Measurements from ENCODE around the gene FAM219A.
"Not testable (repeated sequence)": the region's sequence is repeated elsewhere in the genome, so short reads cannot be mapped to it uniquely, and the experiment has no call there.

FAM219A gene

DNA sequence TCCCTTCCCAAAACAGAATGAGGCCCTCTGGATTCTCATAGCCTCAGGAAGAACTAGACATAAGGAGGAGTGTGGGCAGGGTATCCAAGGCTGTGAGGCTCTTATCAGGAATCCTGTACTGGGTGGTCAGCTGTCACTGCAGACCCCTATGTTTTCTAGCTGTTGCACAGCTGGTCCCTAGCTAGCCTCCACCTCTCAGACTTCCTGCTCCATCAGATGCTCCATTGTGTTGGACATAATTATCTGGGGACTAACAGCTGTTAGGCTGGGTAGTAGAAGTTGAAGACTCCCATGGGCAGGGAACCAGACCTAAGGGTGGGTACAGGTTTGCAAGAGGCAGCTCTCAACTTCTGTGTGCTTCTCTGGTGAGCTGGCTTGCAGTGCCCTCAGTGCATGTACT lies 18.4 kb downstream of the FAM219A start:
- no peak for DNase-seq

DNA sequence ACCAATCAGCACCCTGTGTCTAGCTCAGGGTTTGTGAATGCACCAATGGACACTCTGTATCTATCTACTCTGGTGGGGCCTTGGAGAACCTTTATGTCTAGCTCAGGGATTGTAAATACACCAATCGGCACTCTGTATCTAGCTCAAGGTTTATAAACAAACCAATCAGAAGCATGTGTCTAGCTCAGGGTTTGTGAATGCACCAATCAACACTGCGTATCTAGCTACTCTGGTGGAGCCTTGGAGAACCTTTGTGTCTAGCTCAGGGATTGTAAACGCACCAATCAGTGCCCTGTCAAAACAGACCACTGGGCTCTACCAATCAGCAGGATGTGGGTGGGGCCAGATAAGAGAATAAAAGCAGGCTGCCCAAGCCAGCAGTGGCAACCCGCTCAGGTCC lies 19.9 kb downstream of the FAM219A start:
- DNase-seq = not testable (repeated sequence)

DNA sequence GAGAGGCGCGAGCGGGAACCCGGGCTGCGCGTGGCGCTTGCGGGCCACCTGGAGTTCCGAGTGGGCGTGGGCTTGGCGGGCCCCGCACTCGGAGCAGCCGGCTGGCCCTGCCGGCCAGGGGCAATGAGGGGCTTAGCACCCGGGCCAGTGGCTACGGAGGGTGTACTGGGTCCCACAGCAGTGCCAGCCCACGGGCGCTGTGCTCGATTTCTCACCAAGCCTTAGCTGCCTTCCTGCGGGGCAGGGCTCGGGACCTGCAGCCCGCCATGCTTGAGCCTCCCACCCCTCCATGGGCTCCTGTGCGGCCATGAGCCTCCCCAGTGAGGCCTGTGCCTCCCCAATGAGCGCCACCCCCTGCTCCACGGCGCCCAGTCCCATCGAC lies 20.5 kb downstream of the FAM219A start:
- not testable (repeated sequence) for DNase-seq

DNA sequence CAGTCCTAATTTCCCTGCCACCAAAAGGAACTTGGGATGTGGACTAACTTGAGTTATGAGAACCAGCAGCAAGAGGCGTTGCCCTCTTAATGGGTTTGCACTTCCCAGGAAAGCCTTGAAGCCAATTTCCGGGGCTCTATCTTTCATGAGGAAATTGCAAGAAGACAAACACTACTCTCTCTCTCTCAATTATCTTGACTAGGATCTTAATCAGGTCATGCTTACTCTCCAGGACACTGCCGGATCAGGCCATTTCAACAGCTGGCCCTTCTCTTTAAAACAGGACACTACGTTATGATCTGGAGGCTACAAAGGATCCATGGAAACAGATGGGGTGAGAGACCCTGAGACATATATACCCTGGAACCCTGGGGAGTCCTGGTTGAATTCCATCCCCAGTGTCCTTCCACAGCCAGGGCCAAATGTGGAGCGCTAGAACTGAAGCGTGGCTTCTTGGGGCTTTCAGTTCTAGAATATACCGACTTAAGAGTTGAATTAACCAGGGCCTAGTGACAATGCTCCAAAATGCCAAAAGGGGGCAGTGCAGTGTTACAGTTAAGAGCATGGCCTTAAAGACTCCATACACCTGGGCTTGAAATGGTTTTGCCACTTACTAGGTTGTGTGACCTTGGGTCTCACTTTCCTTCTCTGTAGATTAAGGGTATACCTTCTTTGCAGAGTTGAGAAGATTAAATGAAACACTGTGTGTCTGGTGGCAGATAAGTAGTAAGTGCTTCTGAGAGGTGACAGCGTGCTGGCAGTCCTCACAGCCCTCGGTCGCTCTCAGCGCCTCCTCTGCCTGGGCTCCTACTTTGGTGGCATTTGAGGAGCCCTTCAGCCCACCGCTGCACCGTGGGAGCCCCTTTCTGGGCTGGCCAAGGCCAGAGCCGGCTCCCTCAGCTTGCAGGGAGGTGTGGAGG lies 21.1 kb downstream of the FAM219A start:
- DNase-seq = peak in 1 of 2 experiments; percentile 24

DNA sequence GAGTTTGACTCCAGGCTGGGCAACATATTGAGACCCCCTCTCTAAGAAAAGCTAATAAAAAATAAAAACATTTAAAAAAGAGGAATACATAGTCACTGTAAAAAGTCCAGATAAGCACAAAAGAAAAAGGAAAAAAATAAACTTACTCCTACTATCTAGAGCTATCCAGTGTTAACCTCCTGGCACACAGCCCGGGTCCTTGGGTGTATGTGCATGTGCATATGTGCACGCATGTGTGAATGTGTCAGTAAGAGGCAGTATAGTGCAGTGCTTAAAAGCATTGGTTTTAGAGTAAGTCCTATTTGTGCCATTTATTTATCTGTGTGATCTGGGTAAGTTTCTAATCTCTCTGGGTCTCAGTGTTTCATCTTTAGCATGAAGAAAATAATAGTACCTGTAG lies 26.7 kb downstream of the FAM219A start:
- DNase-seq = no peak

DNA sequence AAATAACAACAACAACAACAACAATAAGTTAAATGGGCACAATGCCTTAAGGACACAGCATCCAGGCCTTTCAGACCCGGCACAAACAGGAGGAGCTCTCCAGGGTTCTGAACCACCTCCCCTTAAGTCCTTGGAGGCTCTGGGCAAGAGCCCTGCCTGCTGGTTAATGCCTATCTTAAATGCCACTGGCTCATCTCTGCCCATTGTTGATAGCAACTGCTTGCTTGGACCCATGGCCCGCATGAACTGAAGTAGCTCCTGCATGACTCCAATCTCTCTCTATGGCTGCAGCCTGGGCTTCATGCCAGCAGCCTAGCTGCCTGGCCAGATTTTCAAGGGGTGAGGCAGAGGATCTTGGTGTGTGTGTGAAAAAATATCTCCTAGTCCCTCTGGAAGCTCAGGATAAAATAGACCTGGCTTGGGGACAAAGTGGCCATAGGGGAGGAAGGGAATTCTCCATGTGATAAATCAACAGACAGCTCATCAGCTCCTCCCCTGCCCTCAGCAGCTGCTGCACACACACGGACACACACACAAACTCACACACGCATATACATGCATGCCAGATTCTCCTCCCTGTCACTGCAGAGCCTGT lies 27.4 kb downstream of the FAM219A start:
- peak in 1 of 2 experiments; percentile 3 for DNase-seq

DNA sequence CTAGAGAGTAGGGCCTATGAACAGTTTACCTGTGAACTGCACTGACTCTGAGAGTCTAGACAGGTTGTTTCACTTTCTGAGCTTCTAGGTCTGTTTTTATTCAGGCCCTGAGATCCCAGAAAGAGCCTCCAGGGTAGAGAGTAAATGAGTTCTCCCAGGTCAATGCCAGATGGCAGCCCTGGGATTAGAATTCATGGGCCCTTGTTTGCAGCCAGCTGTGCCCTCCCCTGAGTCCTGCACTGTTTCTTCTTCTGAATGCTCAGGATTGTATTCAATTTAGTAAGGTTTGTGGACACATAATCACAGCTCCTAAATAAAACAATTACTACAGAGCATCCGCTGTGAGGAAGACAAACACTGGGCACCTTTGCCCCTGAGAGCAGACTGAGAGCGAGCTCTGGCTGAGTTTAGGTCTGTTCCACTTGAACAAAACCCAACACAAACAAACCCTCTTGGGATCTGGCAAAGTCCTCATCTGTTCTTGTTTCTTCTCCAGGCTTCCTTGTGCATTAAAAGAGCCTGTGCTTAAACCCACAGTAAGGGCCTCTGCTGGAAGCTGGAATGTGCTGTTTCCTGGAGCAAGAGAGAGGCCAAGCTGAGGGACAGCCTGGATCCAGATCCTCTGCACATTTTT lies 29.9 kb downstream of the FAM219A start:
- no peak for DNase-seq

DNA sequence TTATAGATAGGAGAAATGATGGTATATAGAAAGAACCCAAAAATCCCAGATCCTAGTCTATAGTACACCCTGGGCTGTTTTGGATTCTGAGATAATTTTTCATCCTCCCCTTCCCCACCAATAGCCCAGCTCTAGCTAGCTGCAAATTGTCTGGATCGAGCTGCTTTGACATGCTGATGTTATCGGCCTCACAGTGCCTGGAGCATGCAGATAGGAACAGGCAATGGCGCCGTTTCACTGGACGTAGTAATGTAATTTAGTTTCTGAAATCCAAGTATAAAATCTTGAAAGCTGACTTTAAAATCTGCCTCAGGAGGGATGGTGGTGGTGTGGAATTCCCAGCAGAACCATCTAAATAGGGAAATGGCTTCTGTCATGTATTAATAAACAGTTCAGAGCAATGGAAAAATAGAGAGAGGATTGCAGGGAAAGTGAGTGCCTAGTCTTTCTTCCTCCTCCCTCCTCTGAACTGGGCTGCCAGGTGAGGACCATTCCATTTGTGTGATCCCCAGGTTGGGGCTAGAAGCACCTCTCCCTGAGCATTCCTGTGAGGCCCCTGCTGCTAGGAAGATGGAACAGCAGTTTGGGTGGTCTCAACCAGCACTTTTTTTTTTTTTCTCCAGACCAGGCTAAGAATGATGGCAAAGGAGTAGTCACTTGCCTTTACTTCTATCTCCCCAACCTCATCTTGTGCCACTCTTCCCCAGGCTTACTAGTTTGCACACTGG lies 31.9 kb downstream of the FAM219A start:
- no peak for DNase-seq

DNA sequence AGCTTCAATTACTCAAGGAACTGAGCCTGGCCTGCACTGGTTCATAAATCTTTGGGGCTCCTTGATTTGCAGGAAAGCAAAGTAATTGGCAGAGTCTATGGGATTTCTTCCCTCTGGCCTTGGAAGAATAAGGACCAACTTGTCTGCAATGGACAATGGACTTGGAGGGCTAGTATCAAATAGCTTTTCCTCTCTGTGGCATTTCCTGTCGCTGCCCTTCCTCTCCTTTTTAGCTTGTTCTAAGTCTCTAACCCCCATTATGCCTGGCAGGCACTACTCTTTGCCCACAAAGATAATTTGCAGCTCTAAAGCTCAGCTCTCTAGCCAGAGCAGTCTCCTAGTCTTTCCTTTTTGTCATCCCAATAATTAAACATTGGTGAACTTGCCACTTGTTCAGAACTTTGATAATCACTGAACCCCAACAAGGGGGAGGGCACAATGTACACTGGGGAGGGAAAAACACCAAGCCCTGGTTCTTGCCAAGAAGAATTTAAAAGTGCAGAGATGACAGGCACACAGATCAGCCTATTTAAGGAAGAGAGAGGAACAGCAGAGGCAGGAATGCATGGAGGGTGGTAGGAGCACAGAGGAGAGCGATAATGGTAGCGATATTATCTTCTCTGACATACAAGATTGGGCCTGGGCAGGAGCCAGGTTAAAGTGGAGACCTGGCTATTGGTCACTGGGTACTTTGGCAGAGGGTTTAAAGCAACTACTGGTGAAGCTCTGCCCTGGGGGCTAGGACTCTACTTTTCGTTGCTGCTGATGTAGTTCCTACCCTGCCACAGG lies 38.5 kb downstream of the FAM219A start:
- no peak for DNase-seq

DNA sequence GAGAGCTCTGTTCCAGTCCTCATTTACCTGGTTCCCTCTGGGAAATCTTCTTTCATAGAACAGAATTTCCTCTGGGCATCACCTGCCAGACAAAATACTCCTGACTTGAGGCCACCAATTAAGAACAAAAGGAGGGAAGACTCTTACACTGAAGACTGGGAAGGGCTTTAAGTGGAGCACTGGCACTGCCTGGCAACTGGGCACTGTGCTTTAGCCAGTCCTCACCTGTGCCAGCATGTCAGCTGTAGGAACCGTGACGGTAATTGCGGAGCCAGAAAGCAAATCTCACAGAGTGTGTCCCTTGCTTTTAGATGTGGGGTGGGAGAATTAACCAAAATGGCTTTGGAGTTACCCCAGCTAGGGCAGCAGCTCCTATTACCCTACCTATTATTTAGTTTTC lies 40.6 kb downstream of the FAM219A start:
- no peak for DNase-seq

DNA sequence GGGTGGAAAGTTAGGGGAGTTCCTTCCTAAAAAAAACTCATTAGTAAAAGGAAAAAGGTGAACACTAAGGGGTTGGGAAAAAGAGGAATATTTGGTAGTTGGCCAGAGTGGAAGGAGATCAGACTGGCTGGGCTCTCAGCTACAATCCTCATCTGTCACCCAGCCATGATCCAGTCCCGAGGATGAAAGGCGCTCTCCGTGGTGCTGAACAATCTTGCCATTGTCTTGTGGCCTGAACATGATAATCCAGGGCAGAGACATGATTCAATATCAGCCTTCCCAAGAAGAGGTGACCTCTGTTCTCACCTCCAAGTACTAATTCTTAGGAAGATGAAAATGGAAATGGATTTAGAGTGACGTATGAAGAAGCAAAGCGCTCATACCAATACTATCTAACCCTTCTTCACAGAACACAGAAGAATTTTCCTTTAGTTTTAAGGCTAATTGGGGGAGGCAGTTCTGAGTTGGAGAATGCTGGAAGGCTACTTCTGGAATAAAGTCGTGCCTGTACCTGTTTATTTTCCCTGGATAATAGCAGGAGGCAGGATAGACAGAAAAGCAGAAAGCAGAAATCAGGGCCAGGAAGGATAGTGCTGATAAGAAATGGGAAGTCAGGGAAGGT lies 45.0 kb downstream of the FAM219A start:
- DNase-seq = no peak

DNA sequence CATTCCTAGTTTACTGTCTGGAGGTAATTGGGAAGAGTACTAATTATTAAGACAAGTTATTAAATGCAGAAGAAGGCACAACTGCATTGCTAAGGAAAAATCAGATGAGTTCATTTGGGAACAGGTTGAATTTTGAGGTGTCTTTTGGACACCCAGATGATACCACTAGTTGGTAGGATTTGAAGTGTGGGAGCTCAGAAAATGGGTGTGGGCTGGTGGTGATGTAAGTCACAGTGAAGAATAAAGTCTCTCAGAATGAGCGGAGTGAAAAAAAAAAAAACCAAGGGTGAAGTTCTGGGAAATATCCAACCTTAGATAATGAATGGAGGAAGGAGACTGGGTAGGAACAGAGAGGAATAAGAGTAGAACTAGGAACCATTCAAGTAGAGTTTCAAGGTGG lies 46.0 kb downstream of the FAM219A start:
- DNase-seq = no peak

DNA sequence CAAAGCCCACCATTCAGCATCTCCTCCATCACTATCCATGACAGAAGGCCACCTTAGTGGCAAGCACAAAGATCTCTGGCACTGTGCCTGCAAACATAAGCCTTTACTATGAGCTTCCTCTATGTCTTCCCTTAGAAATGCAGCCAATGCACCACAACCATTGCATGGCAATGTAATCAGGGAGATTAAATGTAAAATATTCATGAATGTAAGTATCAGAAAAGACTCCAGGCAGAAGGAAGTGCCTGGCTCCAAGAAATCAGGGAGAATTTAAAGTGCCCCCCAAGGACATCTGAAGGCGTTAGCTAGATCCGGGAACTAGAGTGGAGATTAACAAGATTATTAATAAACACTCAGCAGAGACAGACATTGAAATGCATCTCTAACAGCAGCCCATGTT lies 49.2 kb downstream of the FAM219A start:
- no peak for DNase-seq

DNA sequence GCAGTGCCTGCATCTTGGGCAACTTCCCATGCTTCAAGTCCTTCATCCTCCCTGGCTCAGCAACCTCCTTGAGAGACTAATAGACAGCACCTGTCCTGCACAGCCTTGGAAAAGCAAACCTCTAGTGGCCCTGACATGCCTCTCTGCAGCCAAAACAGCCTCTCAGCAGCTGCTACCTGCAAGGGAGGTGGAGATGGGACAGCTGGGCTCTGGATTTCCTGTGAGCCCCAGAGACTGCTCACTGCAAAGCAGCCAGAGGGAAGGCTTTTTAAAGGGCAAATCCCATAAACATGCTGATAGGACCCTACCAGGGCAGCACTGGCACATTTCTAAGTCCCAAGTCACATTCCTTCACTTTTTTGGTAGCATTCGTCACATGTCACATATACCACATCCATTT lies 50.2 kb downstream of the FAM219A start:
- DNase-seq = no peak

DNA sequence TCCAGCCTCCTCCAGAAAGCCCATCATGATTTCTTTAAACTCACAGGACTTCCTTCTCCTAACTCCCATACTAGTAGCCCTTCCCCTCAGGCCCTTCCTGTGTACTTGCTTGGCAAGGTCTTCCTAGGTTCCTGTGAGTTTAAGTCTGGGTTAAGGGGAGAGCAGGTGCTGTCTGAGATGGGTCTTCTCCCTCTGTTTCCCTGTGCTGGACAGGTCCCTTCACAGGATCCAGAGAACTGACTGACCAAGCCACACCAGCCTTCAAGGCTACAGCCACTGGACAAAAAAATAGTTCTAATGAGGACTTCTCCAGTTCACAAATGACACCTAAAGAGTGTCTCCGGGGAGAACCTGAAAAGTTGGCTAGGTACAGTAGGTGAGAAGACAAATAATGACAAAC lies 52.2 kb downstream of the FAM219A start:
- no peak for DNase-seq

DNA sequence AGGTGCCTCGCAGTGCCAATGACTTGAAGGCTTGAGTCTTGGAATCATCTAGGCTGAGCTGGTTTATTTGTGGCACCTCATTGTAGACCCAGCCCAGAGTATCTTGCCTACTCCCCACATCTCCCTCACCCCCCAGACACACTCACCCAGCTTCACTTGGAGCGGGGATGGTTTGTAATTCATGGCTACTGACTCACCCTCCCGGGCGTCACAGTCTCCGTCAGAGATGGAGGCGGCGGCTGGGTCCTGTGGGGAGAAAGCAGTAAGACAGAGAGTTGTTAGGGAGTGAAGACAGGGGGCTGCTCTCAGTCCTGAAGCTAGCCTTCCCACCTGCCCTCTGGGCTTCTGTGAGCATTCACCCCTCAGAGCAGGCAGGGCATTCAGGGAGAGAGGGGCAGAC lies 52.7 kb downstream of the FAM219A start:
- no peak for DNase-seq

DNA sequence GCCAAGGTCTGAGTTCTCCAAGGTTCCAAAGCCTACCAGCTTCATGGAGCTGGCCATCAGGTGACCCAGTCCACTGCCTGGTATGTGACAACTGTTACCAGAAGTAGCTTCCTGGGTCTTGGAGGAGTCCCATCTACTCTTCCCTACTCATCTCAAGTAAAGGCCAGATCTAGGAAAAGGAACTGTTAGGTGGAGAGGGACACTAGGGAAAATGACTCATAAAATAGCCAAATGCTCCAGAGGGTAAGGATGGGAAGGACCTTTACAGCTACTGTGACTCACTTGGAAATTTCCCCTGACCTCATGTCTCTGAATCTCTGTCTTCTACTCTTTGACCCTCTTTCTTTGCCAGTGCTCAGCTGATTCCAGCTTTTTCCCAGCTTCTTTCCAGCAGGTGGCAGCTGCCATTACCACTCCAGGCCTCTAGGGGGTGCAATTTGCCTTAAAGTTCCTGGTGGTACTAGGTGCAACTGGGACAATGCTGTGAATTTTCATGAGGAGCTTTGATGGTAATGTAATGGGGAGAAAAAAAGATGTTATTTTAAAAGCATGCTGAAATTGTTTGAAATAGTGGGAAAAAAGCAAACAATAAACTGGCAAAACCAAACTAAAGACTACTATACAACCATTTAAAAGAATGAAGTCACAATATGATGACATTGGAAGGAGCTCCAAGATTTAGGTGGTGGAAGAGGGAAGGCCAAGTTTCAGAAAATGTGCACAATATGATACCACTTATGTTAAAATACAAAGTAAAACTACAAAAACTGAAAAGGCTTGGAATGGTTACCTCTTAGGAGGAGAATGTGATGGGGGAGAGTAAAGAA lies 54.6 kb downstream of the FAM219A start:
- DNase-seq = peak in 1 of 2 experiments; percentile 42

DNA sequence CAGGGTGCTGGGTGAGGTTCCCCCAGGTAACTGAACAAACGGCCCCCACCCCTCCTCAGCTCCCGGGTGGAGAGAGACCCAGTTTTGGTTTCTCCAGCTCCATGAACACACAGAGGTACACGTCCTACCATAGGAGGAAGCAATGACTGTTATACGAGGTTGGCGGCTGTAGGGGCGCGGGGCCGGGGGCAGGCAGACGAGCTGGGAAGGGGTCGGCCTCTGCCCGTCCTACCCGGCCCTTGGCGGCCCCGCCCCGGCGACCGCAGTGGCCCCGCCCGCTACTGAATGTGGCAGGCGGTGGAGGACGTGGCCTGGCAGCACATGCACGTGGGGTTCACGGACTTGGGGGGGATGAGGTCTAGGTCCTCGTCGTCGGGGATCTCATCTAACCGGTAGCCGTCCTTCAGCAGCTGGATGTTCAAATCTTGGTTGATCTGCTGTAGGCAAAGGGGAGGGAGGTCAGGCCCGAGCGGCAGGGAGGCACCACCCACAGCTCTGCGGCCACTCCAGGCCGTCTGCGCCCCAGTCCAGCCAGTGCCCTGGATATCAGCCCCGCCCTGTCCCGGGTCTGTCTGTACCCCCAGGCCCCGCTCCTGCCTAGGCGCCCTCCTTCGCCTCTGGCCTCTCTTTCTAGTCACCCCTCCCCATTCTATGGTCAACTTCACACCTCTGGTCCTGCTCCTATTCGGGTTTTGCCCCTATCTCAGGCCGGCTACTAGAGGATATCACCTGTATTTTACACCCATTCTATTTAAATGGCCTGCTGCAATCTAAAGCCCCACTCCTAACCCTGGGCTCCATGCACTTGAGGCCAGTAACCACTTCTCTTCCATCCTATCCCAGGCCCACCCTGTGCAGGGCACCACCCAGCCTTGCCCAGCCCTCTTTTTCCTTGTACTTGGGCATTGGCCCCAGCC lies 57.4 kb downstream of the FAM219A start:
- DNase-seq = no peak

DNA sequence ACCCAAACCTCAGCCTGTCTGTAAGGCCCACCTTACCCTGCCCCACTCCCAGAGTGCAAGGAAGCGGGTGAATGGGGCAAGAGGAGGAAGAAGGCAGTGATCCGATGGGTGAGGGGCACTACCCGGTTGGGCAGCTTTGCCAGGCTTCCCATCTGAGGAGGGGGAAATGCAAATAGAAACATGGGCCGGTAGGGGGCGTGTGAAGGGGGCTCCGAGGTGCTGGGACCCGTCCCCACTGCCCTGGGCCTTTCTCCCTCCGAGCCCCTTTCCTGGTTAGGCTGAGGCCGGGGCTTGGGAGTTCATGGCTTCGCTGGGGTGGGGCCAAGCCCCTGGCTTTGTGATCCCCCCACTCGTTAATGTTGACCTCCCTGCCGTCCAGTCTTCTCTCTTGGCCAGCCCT lies 58.1 kb downstream of the FAM219A start:
- DNase-seq = no peak

DNA sequence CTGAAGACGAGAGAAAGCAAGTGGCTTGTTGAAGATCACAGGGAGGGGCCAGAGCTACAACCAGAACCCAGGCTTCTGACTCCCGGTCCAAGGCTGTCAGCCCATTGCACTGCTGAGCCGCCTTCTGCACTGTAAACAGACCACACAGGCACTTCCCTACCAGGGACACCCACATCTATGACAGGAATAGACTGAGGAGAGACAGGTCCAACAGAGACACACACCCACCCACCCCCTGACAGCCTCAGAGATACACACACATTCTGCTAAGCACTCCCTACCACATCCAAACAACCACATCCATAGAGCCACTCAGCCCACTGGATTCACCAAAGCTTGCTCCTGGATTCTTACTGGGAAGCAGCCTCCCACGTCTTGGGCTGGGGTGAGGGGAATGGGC lies 58.6 kb downstream of the FAM219A start:
- no peak for DNase-seq
